HepG2 (cell line): ENCODE data around the gene TBC1D2B. TPM values are rescaled to one million over a fixed set of nuclear protein-coding genes. Genes with fewer than 3 reads are reported as not detected.

Source experiments
- ATAC-seq: fragments of 200-7000 bp; cut with Tn5 transposase; 3 replicates; pipeline ENCODE4 v1.9.1; 2020; ENCODE audit warnings: mild to moderate bottlenecking, moderate library complexity
- BruUV-seq: library from RNA; stranded (reverse); fragments of 400-500 nt; replicated peaks from 2 replicates; lab custom pipeline; 2021; lab: Mats Ljungman, UMichigan
- CTCF ChIA-PET: fragments of 300-600 bp; formaldehyde crosslinking; extraction: SDS; loops from one replicate; lab custom pipeline; 2021; ENCODE audit warnings: low total read pairs, inconsistent platforms, low intra/inter-chr PET ratio; lab: Yijun Ruan, JAX
- POLR2A ChIA-PET: fragments of 350-600 bp; sonication (Branson Sonifier 250); formaldehyde crosslinking; loops from one replicate; lab custom pipeline; 2020; ENCODE audit warnings: antibody characterized with exemption, inconsistent platforms; lab: Yijun Ruan, JAX
- DNase-seq: peaks from one replicate; pipeline ENCODE4 v3.0.0-alpha.2; 2015; ENCODE audit warnings: low spot score
- FAIRE-seq: peaks from 3 replicates; lab custom pipeline; 2011; peaks lifted over from hg19 to GRCh38; lab: Jason Lieb, UNC
- H2AFZ ChIP-seq: one replicate; pipeline ENCODE4 v1.6.1; 2011; ENCODE audit warnings: low read length, inconsistent platforms
- H3K27ac ChIP-seq: fragments of 300-600 bp; 3 replicates; pipeline ENCODE4 v1.8.0; 2011; ENCODE audit warnings: mixed run types, mild to moderate bottlenecking, mixed read lengths, low read length, inconsistent platforms; ENCODE audit not compliant: insufficient read depth; ENCODE audit errors: extremely low read length
- H3K27me3 ChIP-seq, 2 experiments: fragments of 200-600 bp in 1 of 2; 2 replicates in 1 of 2; 3 replicates in 1 of 2; pipeline versions ENCODE4 v1.6.0 to v1.8.0; 2011; ENCODE audit warnings: low read length in 2 of 2, mild to moderate bottlenecking in 2 of 2, moderate library complexity in 2 of 2, inconsistent platforms in 1 of 2; ENCODE audit not compliant: insufficient read depth in 2 of 2, control insufficient read depth in 1 of 2
- H3K36me3 ChIP-seq, 2 experiments: fragments of 200-600 bp in 1 of 2; replicated peaks in 1 of 2; 2 replicates in 1 of 2; 3 replicates in 1 of 2; pipeline versions ENCODE4 v1.5.1 to v1.8.0; 2011; ENCODE audit warnings: low read length in 2 of 2, inconsistent platforms in 1 of 2; ENCODE audit not compliant: insufficient read depth in 2 of 2, control insufficient read depth in 1 of 2
- H3K4me1 ChIP-seq: 2 replicates; pipeline ENCODE4 v1.5.1; 2012; ENCODE audit warnings: low read length, inconsistent platforms; ENCODE audit not compliant: insufficient read depth
- H3K4me2 ChIP-seq: 2 replicates; pipeline ENCODE4 v1.6.0; 2011; ENCODE audit warnings: low read depth, low read length, inconsistent platforms
- H3K4me3 ChIP-seq, 3 experiments: fragments of 200-600 bp in 1 of 3; sonication (generic), shearing (Covaris generic) in 1 of 3; replicated peaks in 1 of 3; 2 replicates each; pipeline ENCODE4 v1.5.1; 2011 to 2016; ENCODE audit warnings: low read length in 3 of 3, inconsistent platforms in 2 of 3, low read depth in 2 of 3, mild to moderate bottlenecking in 2 of 3, control low read depth in 1 of 3, mixed read lengths in 1 of 3; ENCODE audit not compliant: insufficient read depth in 1 of 3
- H3K79me2 ChIP-seq: one replicate; pipeline ENCODE4 v1.6.1; 2011; ENCODE audit warnings: low read length, inconsistent platforms; ENCODE audit not compliant: insufficient read depth
- H3K9ac ChIP-seq: 2 replicates; pipeline ENCODE4 v1.6.0; 2011; ENCODE audit warnings: mild to moderate bottlenecking, low read depth, low read length, inconsistent platforms; ENCODE audit not compliant: insufficient read depth
- H3K9me3 ChIP-seq: 2 replicates; pipeline ENCODE4 v1.5.1; 2012; ENCODE audit warnings: mild to moderate bottlenecking, low read length
- H4K20me1 ChIP-seq: 2 replicates; pipeline ENCODE4 v1.6.0; 2011; ENCODE audit warnings: inconsistent platforms, mild to moderate bottlenecking, low read length, moderate library complexity; ENCODE audit not compliant: insufficient read depth
- CENPBD1 ChIP-seq: sonication (generic); formaldehyde crosslinking; IDR thresholded peaks from 2 replicates; pipeline ENCODE4 v1.8.0; 2022; ENCODE audit warnings: missing genetic modification reagents, low read depth, mild to moderate bottlenecking, borderline replicate concordance
- HES4 ChIP-seq: sonication (generic); formaldehyde crosslinking; IDR thresholded peaks from 2 replicates; pipeline ENCODE4 v1.9.0; 2021; ENCODE audit warnings: mild to moderate bottlenecking, missing genetic modification reagents, borderline replicate concordance
- MAFG ChIP-seq: sonication (generic); formaldehyde crosslinking; IDR thresholded peaks from 2 replicates; pipeline ENCODE4 v1.5.1; 2020; ENCODE audit warnings: mild to moderate bottlenecking, missing genetic modification reagents
- RNF2 ChIP-seq: fragments of 450-650 bp; conservative IDR thresholded peaks from 2 replicates; pipeline ENCODE4 v1.6.1; 2016; ENCODE audit warnings: low read depth
- SALL1 ChIP-seq: sonication (generic); formaldehyde crosslinking; IDR thresholded peaks from 2 replicates; pipeline ENCODE4 v1.8.0; 2022; ENCODE audit warnings: mild to moderate bottlenecking, missing genetic modification reagents
- SIX1 ChIP-seq: sonication (generic); formaldehyde crosslinking; IDR thresholded peaks from 2 replicates; pipeline ENCODE4 v1.4.0; 2020; ENCODE audit warnings: missing genetic modification reagents, borderline replicate concordance
- SOX13 ChIP-seq, 3 experiments: fragments of 450-650 bp in 1 of 3; sonication (generic) in 1 of 3; formaldehyde crosslinking in 1 of 3; IDR thresholded peaks in 2 of 3; conservative IDR thresholded peaks in 1 of 3; 2 replicates each; pipeline versions ENCODE4 v1.5.0 to v1.6.1; 2016 to 2020; ENCODE audit warnings: antibody characterized with exemption in 1 of 3, mild to moderate bottlenecking in 1 of 3, missing compliant biosample characterization in 1 of 3, missing genetic modification reagents in 1 of 3, moderate library complexity in 1 of 3
- ZNF3 ChIP-seq: IDR thresholded peaks from 2 replicates; pipeline ENCODE4 v1.7.0; 2017; ENCODE audit warnings: inconsistent platforms
- ZNF549 ChIP-seq: sonication (generic); formaldehyde crosslinking; IDR thresholded peaks from 2 replicates; pipeline ENCODE4 v1.5.0; 2020; ENCODE audit warnings: missing genetic modification reagents
- ZNF550 ChIP-seq: sonication (generic); formaldehyde crosslinking; IDR thresholded peaks from 2 replicates; pipeline ENCODE4 v1.4.0; 2020; ENCODE audit warnings: mild to moderate bottlenecking, missing genetic modification reagents, borderline replicate concordance
- ZNF569 ChIP-seq: sonication (generic); formaldehyde crosslinking; IDR thresholded peaks from 2 replicates; pipeline ENCODE4 v1.5.0; 2020; ENCODE audit warnings: mild to moderate bottlenecking, missing genetic modification reagents, moderate library complexity, borderline replicate concordance
- ZNF7 ChIP-seq: IDR thresholded peaks from 2 replicates; pipeline ENCODE4 v1.6.1; 2016; ENCODE audit warnings: missing biosample characterization, missing genetic modification reagents
- WGBS: methylation state at CpG from one replicate; pipeline ENCODE4 v1.1.6; 2017; ENCODE audit warnings: low lambda C conversion rate; 5-methylcytosine and 5-hydroxymethylcytosine counted together
- in situ Hi-C: cut with HindIII; loops from 2 replicates; pipeline ENCODE4 v1.10.0; 2017; ENCODE audit warnings: low pct_unique_long_range_greater_than_20kb; ENCODE audit not compliant: extremely low pct_ligation_motif_present
- intact Hi-C: fragments of 100-400 bp; cut with micrococcal nuclease; formaldehyde crosslinking; loops from one replicate; pipeline ENCODE4 v1.10.0; 2022; ENCODE audit not compliant: unreplicated experiment
- polyA plus RNA-seq, 8 experiments: library from polyadenylated mRNA; depleted of rRNA in 3 of 8; stranded (reverse) in 7 of 8; unstranded in 1 of 8; fragments of >200 nt; fragmentation: Illumina TruSeq in 4 of 8; extraction: Trizol in 4 of 8; gene quantifications; 2 replicates each; pipeline versions ENCODE4 v1.2.1 to v1.2.3, GENCODE V29; 2011 to 2016; ENCODE audit warnings: low read depth in 4 of 8, missing spikeins in 1 of 8, mixed read lengths in 1 of 8; ENCODE audit not compliant: insufficient read depth in 1 of 8
- total RNA-seq, 5 experiments: library from RNA; depleted of rRNA; stranded (reverse); fragments of >200 nt; fragmentation: Illumina TruSeq; extraction: Trizol; gene quantifications; 2 replicates each; pipeline ENCODE4 v1.2.3, GENCODE V29; 2016; ENCODE audit warnings: low read depth in 1 of 5
- TF ChIP-seq, protein P1 (sequence below): sonication (generic); formaldehyde crosslinking; IDR thresholded peaks from 2 replicates; pipeline ENCODE4 v1.9.0; 2021; ENCODE audit warnings: missing genetic modification reagents, borderline replicate concordance
- TF ChIP-seq, protein P2 (sequence below): sonication (generic); formaldehyde crosslinking; IDR thresholded peaks from 2 replicates; pipeline ENCODE4 v1.5.0; 2020; ENCODE audit warnings: missing genetic modification reagents

Gene TBC1D2B
- total and polyA plus RNA-seq, 2 of the 13 experiments (the other 11 are each of a cell fraction or from before 2014, with no cell fraction given): 10.1 to 14.4 TPM

DNA sequence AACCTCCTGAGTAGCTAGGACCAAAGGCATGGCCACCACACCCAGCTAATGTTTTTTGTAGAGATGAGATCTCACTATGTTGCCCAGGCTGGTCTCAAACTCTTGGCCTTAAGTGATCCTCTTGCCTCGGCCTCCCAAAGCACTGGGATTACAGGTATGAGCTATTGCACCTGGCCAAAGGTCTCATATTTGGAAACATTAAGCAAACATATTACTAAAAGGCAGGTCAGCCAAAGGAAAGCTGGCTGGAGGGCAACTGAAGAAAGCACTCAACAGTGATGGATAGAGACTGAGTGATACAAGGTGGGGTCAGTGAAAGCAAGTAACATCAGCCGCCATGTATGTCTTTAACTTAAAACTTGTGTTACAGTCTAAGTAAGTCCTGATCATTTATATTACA lies 57.5 kb downstream of the TBC1D2B start:
- in situ Hi-C loops: no loop called here
- Histone ChIP-seq H3K27me3 (no peaks in the 10 kb centered on the region), H3K4me3 (no peak overlapping the region), H3K4me2 (no peak overlapping the region), H3K9ac (no peak overlapping the region), H4K20me1 (no peaks in the 10 kb centered on the region)
- 100% methylated on average over 2 of the region's 2 CpGs for WGBS
- ATAC-seq: no peak
- TF ChIP-seq ZNF3 (CRISPR knock-in tag): no peak
- TF ChIP-seq ZNF569 (CRISPR knock-in tag): no peak
- TF ChIP-seq CENPBD1 (CRISPR knock-in tag): no peak
- TF ChIP-seq, protein P1, sequence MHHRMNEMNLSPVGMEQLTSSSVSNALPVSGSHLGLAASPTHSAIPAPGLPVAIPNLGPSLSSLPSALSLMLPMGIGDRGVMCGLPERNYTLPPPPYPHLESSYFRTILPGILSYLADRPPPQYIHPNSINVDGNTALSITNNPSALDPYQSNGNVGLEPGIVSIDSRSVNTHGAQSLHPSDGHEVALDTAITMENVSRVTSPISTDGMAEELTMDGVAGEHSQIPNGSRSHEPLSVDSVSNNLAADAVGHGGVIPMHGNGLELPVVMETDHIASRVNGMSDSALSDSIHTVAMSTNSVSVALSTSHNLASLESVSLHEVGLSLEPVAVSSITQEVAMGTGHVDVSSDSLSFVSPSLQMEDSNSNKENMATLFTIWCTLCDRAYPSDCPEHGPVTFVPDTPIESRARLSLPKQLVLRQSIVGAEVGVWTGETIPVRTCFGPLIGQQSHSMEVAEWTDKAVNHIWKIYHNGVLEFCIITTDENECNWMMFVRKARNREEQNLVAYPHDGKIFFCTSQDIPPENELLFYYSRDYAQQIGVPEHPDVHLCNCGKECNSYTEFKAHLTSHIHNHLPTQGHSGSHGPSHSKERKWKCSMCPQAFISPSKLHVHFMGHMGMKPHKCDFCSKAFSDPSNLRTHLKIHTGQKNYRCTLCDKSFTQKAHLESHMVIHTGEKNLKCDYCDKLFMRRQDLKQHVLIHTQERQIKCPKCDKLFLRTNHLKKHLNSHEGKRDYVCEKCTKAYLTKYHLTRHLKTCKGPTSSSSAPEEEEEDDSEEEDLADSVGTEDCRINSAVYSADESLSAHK: no peak
- no peak for TF ChIP-seq ZNF549 (CRISPR knock-in tag)
- TF ChIP-seq SIX1: no peak
- TF ChIP-seq, protein P2, sequence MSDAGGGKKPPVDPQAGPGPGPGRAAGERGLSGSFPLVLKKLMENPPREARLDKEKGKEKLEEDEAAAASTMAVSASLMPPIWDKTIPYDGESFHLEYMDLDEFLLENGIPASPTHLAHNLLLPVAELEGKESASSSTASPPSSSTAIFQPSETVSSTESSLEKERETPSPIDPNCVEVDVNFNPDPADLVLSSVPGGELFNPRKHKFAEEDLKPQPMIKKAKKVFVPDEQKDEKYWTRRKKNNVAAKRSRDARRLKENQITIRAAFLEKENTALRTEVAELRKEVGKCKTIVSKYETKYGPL (CRISPR knock-in tag): no peak
- no peak for TF ChIP-seq ZNF550
- no peak for TF ChIP-seq RNF2
- TF ChIP-seq HES4 (CRISPR knock-in tag): no peak
- no peak for TF ChIP-seq SALL1 (CRISPR knock-in tag)
- TF ChIP-seq ZNF7: no peak
- TF ChIP-seq SOX13 (IDR thresholded peaks at IDR 0.05): no peak
- TF ChIP-seq SOX13 (CRISPR knock-in tag; conservative IDR thresholded peaks at IDR 0.05 in 1 of 2, IDR thresholded peaks at IDR 0.05 in 1 of 2): no peak
- no peak for TF ChIP-seq MAFG (CRISPR knock-in tag)
- TF ChIP-seq, all 625 proteins: peak for 0
- H3K79me2 ChIP-seq: no peaks in the 10 kb centered on the region
- H3K4me1 ChIP-seq: peaks cover 14% of the 10 kb centered on the region; the same call in 1 of the 2 replicates
- peaks cover 13 to 33% of the 10 kb centered on the region in 2 experiments; a peak in 4 of 5 replicates for H3K36me3 ChIP-seq
- intact Hi-C loops: no loop called here
- no peak for DNase-seq
- H3K27ac ChIP-seq: no peak overlapping the region
- CTCF ChIA-PET: no interaction called here
- FAIRE-seq: no peak
- no peak overlapping the region for H2AFZ ChIP-seq
- no peaks in the 10 kb centered on the region for H3K9me3 ChIP-seq
- BruUV-seq: no TSS peak
- POLR2A ChIA-PET: no interaction called here
